Ovary (tissue), 9 donors: Measurements from ENCODE around the gene MYO5C. TPM values are rescaled to one million over a fixed set of nuclear protein-coding genes. Genes with fewer than 3 reads are reported as not detected.

Experiments used
- DNase-seq, 5 donors: peaks; one replicate each; pipeline ENCODE4 v3.0.0-alpha.2; 2019 to 2020
- H3K27ac ChIP-seq, 2 donors: fragments of 200-600 bp; one replicate each; pipeline versions ENCODE4 v1.5.1 to v1.8.0; 2019 to 2022
- H3K27me3 ChIP-seq: fragments of 200-600 bp; one replicate; pipeline ENCODE4 v1.8.0; 2022
- H3K36me3 ChIP-seq: fragments of 200-600 bp; sonication (generic); one replicate; pipeline ENCODE4 v1.5.1; 2019
- H3K4me1 ChIP-seq: one replicate; pipeline ENCODE4 v1.8.1; 2013; ENCODE audit warnings: mild to moderate bottlenecking, moderate library complexity; ENCODE audit not compliant: insufficient read depth
- H3K4me3 ChIP-seq: fragments of 200-600 bp; sonication (generic); one replicate; pipeline ENCODE4 v1.5.1; 2017
- H3K9me3 ChIP-seq, 2 donors: fragments of 200-600 bp in 1 of 2; sonication (generic) in 1 of 2; one replicate each; pipeline versions ENCODE4 v1.5.1 to v1.8.1; 2013 to 2019; ENCODE audit warnings: mild to moderate bottlenecking in 1 of 2, moderate library complexity in 1 of 2
- EP300 ChIP-seq: sonication (generic); formaldehyde crosslinking; IDR thresholded peaks from one replicate; pipeline ENCODE4 v1.6.1; 2017; ENCODE audit warnings: antibody characterized with exemption
- POLR2A ChIP-seq: fragments of 450-650 bp; IDR thresholded peaks from one replicate; pipeline ENCODE4 v1.6.1; 2017; ENCODE audit warnings: antibody characterized with exemption, mild to moderate bottlenecking, moderate library complexity
- WGBS, 3 donors: extraction: QIAGEN DNeasy Blood & Tissue Kit in 1 of 3; methylation state at CpG; one replicate each; pipeline versions ENCODE4 v1.1.5 to v1.1.7; 2013 to 2017; 5-methylcytosine and 5-hydroxymethylcytosine counted together
- intact Hi-C, 4 donors: fragments of 100-400 bp; cut with DNase I; formaldehyde crosslinking; loops; one replicate each; pipeline versions ENCODE4 v1.11.0 to v1.15.1; 2022 to 2023
- polyA plus RNA-seq, 2 donors: library from polyadenylated mRNA; stranded (reverse); fragments of 200-250 nt in 1 of 2; fragments of 350-450 nt in 1 of 2; fragmentation: Illumina TruSeq in 1 of 2; extraction: RNeasy Lipid Tissue Mini Kit (QIAGEN cat#74804) in 1 of 2; gene quantifications; one replicate each; pipeline ENCODE4 v1.2.3, GENCODE V29; 2013 to 2014
- total RNA-seq, 7 donors: library from RNA; depleted of rRNA in 2 of 7; stranded (reverse); fragments of >200 nt in 2 of 7; fragmentation: NEBNext Ultra II Directional in 3 of 7; extraction: Animal tissue kit (Norgen Biotek cat#: 25700) in 3 of 7; gene quantifications; one replicate each; pipeline versions ENCODE4 v1.1.0 to v1.2.4, GENCODE V29; 2016 to 2023
- TF ChIP-seq, protein P1 (sequence below), 3 donors: fragments of 450-650 bp in 2 of 3; fragments of 200-600 bp in 1 of 3; IDR thresholded peaks; one replicate each; pipeline versions ENCODE4 v1.5.1 to v1.8.0; 2016 to 2022; ENCODE audit warnings: antibody characterized with exemption in 3 of 3, mild to moderate bottlenecking in 1 of 3
- donor health status: DM: no; HTN: no; CAD: no; lungs with moderate emphysema.
- donor health status: DM: no; HTN: no; CAD: no.
- donor health status: Bipolar disorder and iron deficiency.
- donor health status: DM: yes; HTN: yes; CAD: no.
- donor health status: DM: no; HTN: no; CAD: no.
- donor health status: DM: yes; HTN: yes; CAD: no.

MYO5C gene
- total and polyA plus RNA-seq, 9 donors: 1.1 to 23.6 (median 7.1) TPM

DNA sequence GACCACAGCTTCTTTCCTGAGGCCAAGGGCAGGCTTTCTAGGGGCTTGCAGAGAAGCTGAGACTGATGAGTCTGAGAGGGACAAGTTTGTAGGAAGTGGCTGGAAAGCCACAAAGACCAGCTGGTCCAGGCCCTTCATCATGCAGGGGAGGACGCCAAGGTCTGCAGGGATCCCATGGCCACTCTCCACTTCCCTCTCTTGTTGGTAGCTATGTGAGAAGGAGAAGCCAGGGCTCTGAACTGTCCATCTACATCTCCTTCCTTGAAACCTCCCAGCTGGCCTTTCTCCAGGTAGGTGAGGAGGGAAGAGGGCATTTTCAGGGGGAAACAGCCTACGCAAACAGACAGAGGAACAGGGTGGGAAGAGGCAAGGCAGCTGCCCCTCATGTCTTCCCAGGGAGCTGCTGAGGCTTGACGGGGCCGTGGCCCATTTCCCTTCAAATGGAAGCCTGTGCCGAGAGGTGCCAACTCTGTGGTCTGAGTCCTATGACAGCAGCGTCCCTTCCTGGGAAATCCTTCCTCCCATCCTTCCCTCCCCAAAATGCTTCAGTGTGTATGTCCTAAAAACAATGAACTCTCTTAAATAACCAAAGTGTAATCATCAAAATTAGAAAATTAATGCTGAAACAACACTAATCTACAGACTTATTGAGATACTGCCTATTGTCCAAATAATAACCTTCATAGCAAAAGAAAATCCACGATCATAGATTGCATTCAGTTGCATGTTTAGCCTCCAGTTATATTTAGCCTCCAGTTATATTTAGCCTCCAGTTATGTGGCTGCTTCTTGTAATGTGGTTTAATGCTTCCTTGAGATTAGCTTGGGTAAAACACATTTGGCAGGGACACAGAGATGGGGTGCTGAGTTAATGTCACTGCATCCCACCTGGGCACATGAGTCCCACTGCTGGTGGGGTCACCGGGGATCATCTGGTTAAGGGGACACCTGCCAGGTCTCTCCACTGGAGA is 140.4 kb downstream of the MYO5C start:
- WGBS, 3 donors: 85 to 89% (median 85%) methylated on average over 8 of the region's 8 CpGs
- Histone ChIP-seq H3K36me3 (no peaks in the 10 kb centered on the region), H3K27me3 (no peaks in the 10 kb centered on the region), H3K4me1 (no peaks in the 10 kb centered on the region), H3K27ac (no peak overlapping the region), H3K4me3 (no peak overlapping the region), H3K9me3 (no peaks in the 10 kb centered on the region)
- DNase-seq: no peak
- intact Hi-C loops: no loop called here
- TF ChIP-seq EP300 (no peak), POLR2A (no peak)
- TF ChIP-seq, protein P1, sequence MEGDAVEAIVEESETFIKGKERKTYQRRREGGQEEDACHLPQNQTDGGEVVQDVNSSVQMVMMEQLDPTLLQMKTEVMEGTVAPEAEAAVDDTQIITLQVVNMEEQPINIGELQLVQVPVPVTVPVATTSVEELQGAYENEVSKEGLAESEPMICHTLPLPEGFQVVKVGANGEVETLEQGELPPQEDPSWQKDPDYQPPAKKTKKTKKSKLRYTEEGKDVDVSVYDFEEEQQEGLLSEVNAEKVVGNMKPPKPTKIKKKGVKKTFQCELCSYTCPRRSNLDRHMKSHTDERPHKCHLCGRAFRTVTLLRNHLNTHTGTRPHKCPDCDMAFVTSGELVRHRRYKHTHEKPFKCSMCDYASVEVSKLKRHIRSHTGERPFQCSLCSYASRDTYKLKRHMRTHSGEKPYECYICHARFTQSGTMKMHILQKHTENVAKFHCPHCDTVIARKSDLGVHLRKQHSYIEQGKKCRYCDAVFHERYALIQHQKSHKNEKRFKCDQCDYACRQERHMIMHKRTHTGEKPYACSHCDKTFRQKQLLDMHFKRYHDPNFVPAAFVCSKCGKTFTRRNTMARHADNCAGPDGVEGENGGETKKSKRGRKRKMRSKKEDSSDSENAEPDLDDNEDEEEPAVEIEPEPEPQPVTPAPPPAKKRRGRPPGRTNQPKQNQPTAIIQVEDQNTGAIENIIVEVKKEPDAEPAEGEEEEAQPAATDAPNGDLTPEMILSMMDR (IDR thresholded peaks at IDR 0.05): no peak

DNA sequence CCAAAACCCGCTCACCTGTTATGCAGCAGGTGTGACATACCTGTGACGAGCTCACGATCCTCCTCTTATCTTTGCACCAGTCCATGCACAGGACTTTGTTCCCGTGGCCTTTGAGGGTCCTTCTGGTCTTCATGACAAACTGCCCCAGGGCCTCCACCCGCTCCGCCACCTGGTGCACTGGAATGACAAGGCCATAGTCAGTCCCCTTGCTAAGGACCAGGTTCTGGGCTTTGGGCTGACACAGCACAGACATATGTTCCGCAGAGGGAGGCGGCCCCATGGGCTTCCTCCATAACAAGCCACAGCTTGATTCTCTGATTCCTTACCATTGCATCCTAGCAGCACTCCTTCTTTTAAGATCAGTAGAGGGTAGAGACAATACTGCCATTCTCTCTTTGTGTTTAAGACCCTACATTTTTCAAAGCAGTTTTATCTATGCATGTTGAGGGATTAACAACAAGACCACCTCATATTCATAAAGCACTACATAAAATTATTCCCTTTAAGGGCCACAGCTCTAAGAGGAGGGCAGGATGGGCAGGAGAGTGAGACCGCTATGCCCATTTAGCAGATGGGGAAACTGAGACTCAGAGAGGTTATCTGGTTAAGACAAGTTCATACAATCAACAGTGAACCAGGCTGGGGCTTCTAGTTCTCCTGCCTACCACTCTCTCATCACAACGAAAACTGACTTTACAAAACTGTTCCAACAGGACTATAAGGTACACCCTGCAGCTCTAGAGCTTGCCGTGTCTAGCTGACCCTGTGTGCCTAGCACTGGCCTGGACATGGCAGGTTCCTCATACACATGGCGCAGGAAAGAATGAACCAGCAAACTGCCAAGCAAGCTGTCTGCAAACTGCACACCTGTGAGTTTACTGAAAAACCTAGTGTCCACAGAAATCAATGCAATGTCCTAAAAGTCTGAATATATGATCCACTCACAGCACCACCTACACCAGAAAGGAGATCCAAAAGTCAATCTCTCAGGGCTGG is 141.4 kb downstream of the MYO5C start:
- no peaks in the 10 kb centered on the region for H3K36me3 ChIP-seq
- no peak overlapping the region for H3K4me3 ChIP-seq
- DNase-seq: no peak
- H3K27me3 ChIP-seq: no peaks in the 10 kb centered on the region
- no peaks in the 10 kb centered on the region for H3K4me1 ChIP-seq
- intact Hi-C loops: no loop called here
- 95 to 97% (median 96%) methylated on average over 12 of the region's 12 CpGs for WGBS, 3 donors
- H3K9me3 ChIP-seq: no peaks in the 10 kb centered on the region
- H3K27ac ChIP-seq: no peak overlapping the region
- TF ChIP-seq EP300 (no peak), POLR2A (no peak)
- TF ChIP-seq, protein P1 (IDR thresholded peaks at IDR 0.05): no peak

DNA sequence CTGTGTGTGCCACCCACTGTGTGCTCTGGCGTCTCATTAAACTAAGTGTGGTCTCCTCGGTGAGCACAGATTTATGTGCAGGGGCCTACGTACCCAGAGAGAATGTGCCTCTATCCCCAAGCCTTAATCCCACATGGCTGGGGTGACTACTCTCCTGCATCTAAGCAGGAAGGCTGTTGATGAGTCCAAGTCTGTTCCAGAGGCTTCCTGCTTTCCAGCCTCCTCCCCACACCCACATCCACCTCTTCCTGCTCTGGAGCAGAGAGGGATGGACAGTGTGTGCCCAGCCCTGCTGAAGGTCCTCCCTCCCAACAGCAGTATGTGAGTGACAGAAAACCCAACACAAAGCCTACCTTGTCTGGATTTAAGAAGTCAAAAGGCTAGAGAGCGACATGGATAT is 144.3 kb downstream of the MYO5C start:
- intact Hi-C loops: no loop called here
- no peaks in the 10 kb centered on the region for H3K4me1 ChIP-seq
- TF ChIP-seq, protein P1 (IDR thresholded peaks at IDR 0.05): no peak
- TF ChIP-seq POLR2A (no peak), EP300 (no peak)
- 84 to 94% (median 89%) methylated on average over 4 of the region's 4 CpGs for WGBS, 3 donors
- H3K27ac ChIP-seq: no peak overlapping the region
- no peak overlapping the region for H3K4me3 ChIP-seq
- no peaks in the 10 kb centered on the region for H3K27me3 ChIP-seq
- H3K9me3 ChIP-seq: no peaks in the 10 kb centered on the region
- H3K36me3 ChIP-seq: no peaks in the 10 kb centered on the region
- no peak for DNase-seq

DNA sequence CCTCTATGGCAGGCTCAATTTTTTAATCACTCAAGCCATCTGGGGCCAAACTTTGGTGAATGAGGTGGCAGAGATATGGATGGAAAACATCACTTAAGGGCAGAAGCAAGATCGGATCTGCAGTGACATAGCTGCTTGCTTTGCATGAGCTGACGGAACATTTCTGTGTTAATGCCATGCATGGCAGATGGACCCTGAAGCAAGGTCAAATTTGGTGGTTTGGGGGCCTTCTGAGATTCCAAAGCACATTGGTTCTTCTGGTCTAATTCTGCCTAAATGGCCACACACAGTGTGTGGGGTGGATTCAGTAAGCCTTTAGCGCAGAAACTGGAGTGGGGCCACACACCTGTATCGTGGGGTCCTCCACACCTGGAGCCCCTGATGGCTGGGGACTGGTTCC is 144.7 kb downstream of the MYO5C start:
- 80 to 96% (median 82%) methylated on average over 4 of the region's 4 CpGs for whole genome bisulfite sequencing, 3 donors
- H3K27me3 ChIP-seq: no peaks in the 10 kb centered on the region
- no peaks in the 10 kb centered on the region for H3K36me3 ChIP-seq
- no peaks in the 10 kb centered on the region for H3K4me1 ChIP-seq
- no peak for TF ChIP-seq POLR2A
- TF ChIP-seq, protein P1 (IDR thresholded peaks at IDR 0.05): no peak
- TF ChIP-seq EP300: no peak
- intact Hi-C loops: no loop called here
- no peak for DNase-seq
- H3K27ac ChIP-seq: no peak overlapping the region
- H3K4me3 ChIP-seq: no peak overlapping the region
- no peaks in the 10 kb centered on the region for H3K9me3 ChIP-seq
